Mesenchymal stem cell (in vitro differentiated cells and primary cell): ENCODE results near the gene GRHL3.

ENCODE experiments used
- DNase-seq: peaks from one replicate; pipeline ENCODE4 v3.0.0-alpha.2; 2013
- H2AFZ ChIP-seq: one replicate; pipeline ENCODE4 v1.6.1; 2013; ENCODE audit warnings: low read depth, mild to moderate bottlenecking, control low read depth, inconsistent platforms, low read length, moderate library complexity
- H2AK5ac ChIP-seq: 2 replicates; pipeline ENCODE4 v1.6.1; 2013; ENCODE audit warnings: low read length, moderate library complexity, mild to moderate bottlenecking, inconsistent platforms; ENCODE audit not compliant: severe bottlenecking
- H2BK120ac ChIP-seq: one replicate; pipeline ENCODE4 v1.6.1; 2013; ENCODE audit warnings: low read depth, mild to moderate bottlenecking, inconsistent platforms, low read length, moderate library complexity
- H2BK12ac ChIP-seq, 2 experiments: one replicate each; pipeline ENCODE4 v1.6.1; 2013; ENCODE audit warnings: inconsistent platforms in 2 of 2, low read length in 2 of 2, mild to moderate bottlenecking in 2 of 2, moderate library complexity in 2 of 2, control low read depth in 1 of 2
- H2BK15ac ChIP-seq: one replicate; pipeline ENCODE4 v1.6.1; 2013; ENCODE audit warnings: mild to moderate bottlenecking, low read depth, inconsistent platforms; ENCODE audit not compliant: poor library complexity, severe bottlenecking
- H2BK5ac ChIP-seq: 2 replicates; pipeline ENCODE4 v1.6.1; 2013; ENCODE audit warnings: low read depth, mild to moderate bottlenecking, low read length, control low read depth, inconsistent platforms; ENCODE audit not compliant: poor library complexity, severe bottlenecking
- H3K14ac ChIP-seq, 2 experiments: one replicate each; pipeline ENCODE4 v1.6.1; 2013; ENCODE audit warnings: inconsistent platforms in 2 of 2, low read length in 2 of 2, control low read depth in 1 of 2, mild to moderate bottlenecking in 1 of 2, moderate library complexity in 1 of 2
- H3K18ac ChIP-seq, 2 experiments: one replicate each; pipeline ENCODE4 v1.6.1; 2013; ENCODE audit warnings: inconsistent platforms in 2 of 2, low read length in 2 of 2, control low read depth in 1 of 2, low read depth in 1 of 2, mild to moderate bottlenecking in 1 of 2
- H3K23ac ChIP-seq, 2 experiments: one replicate each; pipeline ENCODE4 v1.6.1; 2013; ENCODE audit warnings: inconsistent platforms in 2 of 2, low read length in 2 of 2, mild to moderate bottlenecking in 2 of 2, moderate library complexity in 2 of 2, control low read depth in 1 of 2
- H3K27ac ChIP-seq: 2 replicates; pipeline ENCODE4 v1.5.1; 2013; ENCODE audit warnings: mild to moderate bottlenecking, moderate library complexity, low read length, control low read depth, inconsistent platforms; ENCODE audit not compliant: poor library complexity, severe bottlenecking
- H3K27me3 ChIP-seq, 2 experiments: 2 replicates each; pipeline versions ENCODE4 v1.6.1 to v1.7.0; 2013; ENCODE audit warnings: low read length in 2 of 2, mild to moderate bottlenecking in 2 of 2, moderate library complexity in 2 of 2, control low read depth in 1 of 2, inconsistent platforms in 1 of 2; ENCODE audit not compliant: control insufficient read depth in 1 of 2, insufficient read depth in 1 of 2
- H3K36me3 ChIP-seq, 2 experiments: 2 replicates each; pipeline versions ENCODE4 v1.6.1 to v1.7.0; 2013; ENCODE audit warnings: low read length in 2 of 2, control low read depth in 1 of 2, inconsistent platforms in 1 of 2, low read depth in 1 of 2, mild to moderate bottlenecking in 1 of 2; ENCODE audit not compliant: insufficient read depth in 2 of 2, control insufficient read depth in 1 of 2
- H3K4ac ChIP-seq, 2 experiments: one replicate each; pipeline ENCODE4 v1.6.1; 2013; ENCODE audit warnings: inconsistent platforms in 2 of 2, low read length in 2 of 2, mild to moderate bottlenecking in 2 of 2, moderate library complexity in 2 of 2, control low read depth in 1 of 2, low read depth in 1 of 2
- H3K4me1 ChIP-seq: 2 replicates; pipeline ENCODE4 v1.6.1; 2013; ENCODE audit warnings: low read depth, low read length, control low read depth; ENCODE audit not compliant: control insufficient read depth, insufficient read depth
- H3K4me2 ChIP-seq: 2 replicates; pipeline ENCODE4 v1.6.1; 2013; ENCODE audit warnings: low read length, mild to moderate bottlenecking, inconsistent platforms; ENCODE audit not compliant: poor library complexity, severe bottlenecking
- H3K4me3 ChIP-seq, 2 experiments: 2 replicates each; pipeline versions ENCODE4 v1.5.1 to v1.7.0; 2013; ENCODE audit warnings: low read length in 2 of 2, mild to moderate bottlenecking in 2 of 2, control low read depth in 1 of 2, low read depth in 1 of 2; ENCODE audit not compliant: insufficient read depth in 1 of 2
- H3K79me1 ChIP-seq: replicated peaks from 2 replicates; pipeline ENCODE4 v1.6.1; 2013; ENCODE audit warnings: mild to moderate bottlenecking, control low read depth, low read length, inconsistent platforms; ENCODE audit not compliant: poor library complexity, severe bottlenecking
- H3K9ac ChIP-seq: 2 replicates; pipeline ENCODE4 v1.7.0; 2013; ENCODE audit warnings: mild to moderate bottlenecking, low read length, moderate library complexity
- H3K9me3 ChIP-seq: 2 replicates; pipeline ENCODE4 v1.7.0; 2013; ENCODE audit warnings: mild to moderate bottlenecking, low read length; ENCODE audit not compliant: control insufficient read depth
- H4K8ac ChIP-seq: one replicate; pipeline ENCODE4 v1.6.1; 2013; ENCODE audit warnings: inconsistent platforms, mild to moderate bottlenecking, low read length, moderate library complexity
- H4K91ac ChIP-seq: one replicate; pipeline ENCODE4 v1.6.1; 2013; ENCODE audit warnings: mild to moderate bottlenecking, low read length, inconsistent platforms
- WGBS: methylation state at CpG from one replicate; pipeline ENCODE4 v1.1.7; 2013; ENCODE audit warnings: mixed read lengths; 5-methylcytosine and 5-hydroxymethylcytosine counted together

Gene GRHL3

DNA sequence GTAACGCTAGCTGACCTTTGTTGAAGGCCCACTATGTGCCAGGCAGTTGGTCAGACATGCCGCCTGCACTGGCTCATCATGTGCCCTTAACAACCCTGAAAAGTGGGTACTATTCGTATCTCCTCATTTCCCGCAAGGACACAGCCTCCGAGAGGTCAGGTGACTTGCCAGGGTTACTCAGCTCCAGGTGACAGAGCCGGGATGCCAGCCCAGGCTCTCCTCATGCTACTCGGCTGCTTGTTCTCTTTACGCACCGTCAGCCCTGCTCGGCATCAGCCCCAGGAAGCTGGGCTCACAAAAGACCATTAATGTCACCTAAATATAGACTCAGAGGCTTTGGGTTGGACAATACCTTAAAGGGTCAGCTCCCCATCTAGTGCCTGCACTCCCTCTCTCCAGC is 29.0 kb downstream of the GRHL3 start:
- WGBS = 93% methylated on average over 10 of the region's 10 CpGs
- H4K91ac ChIP-seq = no peak overlapping the region

DNA sequence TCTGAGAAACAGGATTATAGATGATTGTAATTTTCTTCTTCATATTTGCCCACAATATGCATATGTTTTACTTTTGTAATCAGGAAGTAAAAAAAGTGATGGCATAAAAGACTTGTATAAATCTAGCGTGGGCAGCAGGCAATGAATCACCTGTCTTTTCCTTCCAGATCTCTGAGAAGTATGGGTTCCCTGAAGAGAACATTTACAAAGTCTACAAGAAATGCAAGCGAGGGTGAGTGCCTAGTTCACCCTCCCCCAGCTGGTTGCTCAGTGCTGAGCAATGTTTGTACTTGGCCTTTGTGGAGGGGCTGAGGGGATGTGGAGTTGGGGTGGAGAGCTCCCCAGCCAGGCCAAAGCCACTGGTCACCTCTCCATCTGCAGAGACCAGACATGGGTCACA is 30.7 kb downstream of the GRHL3 start:
- Histone ChIP-seq H3K18ac (no peak overlapping the region), H3K4me1 (peaks cover 10% of the 10 kb centered on the region), H2BK15ac (peak overlapping the region; percentile 19), H3K23ac (no peak overlapping the region), H3K79me1 (no peaks in the 10 kb centered on the region), H3K4ac (no peak overlapping the region), H2AFZ (no peak overlapping the region), H2BK12ac (no peak overlapping the region), H3K27me3 (peaks cover 36 to 44% of the 10 kb centered on the region in 2 experiments), H3K4me2 (no peak overlapping the region), H3K36me3 (no peaks in the 10 kb centered on the region), H4K8ac (no peak overlapping the region), H2BK5ac (no peak overlapping the region), H3K14ac (no peak overlapping the region), H2AK5ac (no peak overlapping the region), H4K91ac (no peak overlapping the region), H3K9me3 (no peaks in the 10 kb centered on the region), H3K9ac (no peak overlapping the region), H3K4me3 (no peak overlapping the region), H2BK120ac (no peak overlapping the region), H3K27ac (no peak overlapping the region)
- 83% methylated on average over 2 of the region's 2 CpGs for WGBS
- no peak for DNase-seq

More for the DNA sequence above, 29.0 kb downstream of the GRHL3 start:
- Histone ChIP-seq H3K27me3 (peaks cover 50 to 53% of the 10 kb centered on the region in 2 experiments), H3K4me2 (no peak overlapping the region), H3K9me3 (no peaks in the 10 kb centered on the region), H3K23ac (no peak overlapping the region), H2AK5ac (no peak overlapping the region), H2BK5ac (no peak overlapping the region), H3K4me3 (no peak overlapping the region), H3K14ac (no peak overlapping the region), H3K36me3 (no peaks in the 10 kb centered on the region), H2AFZ (no peak overlapping the region), H3K27ac (no peak overlapping the region), H3K79me1 (no peaks in the 10 kb centered on the region), H4K8ac (no peak overlapping the region), H3K4ac (no peak overlapping the region), H2BK12ac (no peak overlapping the region), H3K18ac (no peak overlapping the region), H2BK120ac (no peak overlapping the region), H3K9ac (no peak overlapping the region), H3K4me1 (peaks cover 9% of the 10 kb centered on the region), H2BK15ac (no peak overlapping the region)
- DNase-seq = no peak

GRCh38 chr1:24351247-24351646 is 32.1 kb downstream of the GRHL3 start:
- no peak overlapping the region for H2BK12ac ChIP-seq
- no peak overlapping the region for H2BK5ac ChIP-seq
- peaks cover 0 to 4% of the 10 kb centered on the region in 2 experiments for H3K36me3 ChIP-seq
- no peak for DNase-seq
- peaks cover 29 to 32% of the 10 kb centered on the region in 2 experiments for H3K27me3 ChIP-seq
- no peaks in the 10 kb centered on the region for H3K9me3 ChIP-seq
- H2BK15ac ChIP-seq = no peak overlapping the region
- 96% methylated on average over 3 of the region's 4 CpGs for WGBS
- no peaks in the 10 kb centered on the region for H3K79me1 ChIP-seq
- H2BK120ac ChIP-seq = no peak overlapping the region
- H3K14ac ChIP-seq = no peak overlapping the region
- no peak overlapping the region for H4K91ac ChIP-seq
- H4K8ac ChIP-seq = no peak overlapping the region
- H3K27ac ChIP-seq = no peak overlapping the region
- no peak overlapping the region for H3K23ac ChIP-seq
- H3K4ac ChIP-seq = no peak overlapping the region
- peaks cover 10% of the 10 kb centered on the region for H3K4me1 ChIP-seq
- H3K18ac ChIP-seq = no peak overlapping the region
- H2AFZ ChIP-seq = no peak overlapping the region
- no peak overlapping the region for H3K4me2 ChIP-seq
- H3K4me3 ChIP-seq = no peak overlapping the region
- H3K9ac ChIP-seq = no peak overlapping the region
- no peak overlapping the region for H2AK5ac ChIP-seq

DNA sequence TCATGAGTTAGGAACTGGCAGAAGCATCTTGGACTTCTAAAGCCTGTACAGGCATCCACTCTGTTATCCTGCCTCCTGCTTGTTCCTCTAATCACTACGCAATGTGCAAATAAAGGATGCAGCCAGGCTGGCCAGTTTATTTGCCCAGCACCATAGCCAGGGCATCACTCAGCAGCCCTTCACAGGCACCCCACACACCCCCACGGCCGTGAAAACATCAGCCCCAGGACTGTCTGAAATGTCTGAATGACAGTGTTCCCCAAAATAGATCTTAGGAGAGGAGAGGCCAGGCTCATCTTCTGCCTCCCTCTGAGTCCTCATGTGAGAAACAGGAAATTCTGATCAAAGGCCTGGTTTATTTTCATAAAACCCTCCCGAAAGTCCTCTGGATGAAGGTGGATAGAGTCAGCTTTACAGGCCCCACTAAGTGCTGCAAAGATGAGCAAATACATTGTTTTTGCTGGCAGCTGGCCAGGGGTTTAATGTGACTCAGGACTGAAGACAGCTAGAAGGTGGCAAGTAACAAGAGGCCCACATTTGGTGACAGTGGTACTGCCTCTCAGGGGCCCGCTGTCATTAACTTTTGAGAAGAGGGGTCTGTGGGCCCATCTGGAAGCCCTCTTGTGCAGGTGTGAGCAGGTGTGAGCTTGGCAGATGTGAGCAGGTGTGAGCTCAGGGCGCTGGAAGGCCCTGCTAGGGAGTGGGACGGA is 32.9 kb downstream of the GRHL3 start:
- WGBS = 74% methylated on average over 7 of the region's 7 CpGs
- H2BK15ac ChIP-seq = no peak overlapping the region
- no peak overlapping the region for H3K18ac ChIP-seq
- no peak overlapping the region for H4K91ac ChIP-seq
- no peaks in the 10 kb centered on the region for H3K79me1 ChIP-seq
- peak overlapping the region in 1 of 2 experiments; percentile 82 for H3K14ac ChIP-seq
- no peak overlapping the region for H4K8ac ChIP-seq
- H3K36me3 ChIP-seq = peaks cover 1 to 4% of the 10 kb centered on the region in 2 experiments
- no peak overlapping the region for H3K4ac ChIP-seq
- no peak overlapping the region for H2AFZ ChIP-seq
- H3K4me1 ChIP-seq = peaks cover 10% of the 10 kb centered on the region
- no peak overlapping the region for H3K23ac ChIP-seq
- H3K4me2 ChIP-seq = no peak overlapping the region
- no peaks in the 10 kb centered on the region for H3K9me3 ChIP-seq
- peak; percentile 61 for DNase-seq
- H3K27me3 ChIP-seq = peaks cover 21 to 24% of the 10 kb centered on the region in 2 experiments
- no peak overlapping the region for H3K27ac ChIP-seq
- H2BK12ac ChIP-seq = no peak overlapping the region
- no peak overlapping the region for H2AK5ac ChIP-seq
- H3K4me3 ChIP-seq = no peak overlapping the region
- H2BK5ac ChIP-seq = no peak overlapping the region
- H2BK120ac ChIP-seq = no peak overlapping the region
- no peak overlapping the region for H3K9ac ChIP-seq
